Transverse colon (tissue), 3 donors: ENCODE data around the gene GNL3L.

Experiments
- CTCF ChIP-seq, 5 experiments: fragments of 200-600 bp in 3 of 5; fragments of 450-650 bp in 2 of 5; sonication (generic) in 3 of 5; IDR thresholded peaks; 1 replicate in 2 of 5; 2 replicates in 3 of 5; pipeline ENCODE4 v1.5.1; 2016 to 2017; ENCODE audit warnings: antibody characterized with exemption in 5 of 5, inconsistent platforms in 3 of 5, mild to moderate bottlenecking in 2 of 5, moderate library complexity in 1 of 5
- EP300 ChIP-seq: sonication (generic); formaldehyde crosslinking; IDR thresholded peaks from one replicate; pipeline ENCODE4 v1.6.1; 2017; ENCODE audit warnings: antibody characterized with exemption, low read depth

GRCh38 chrX:54550821-54551220, 20.8 kb downstream of the GNL3L start:
- TF ChIP-seq EP300 (no peak), CTCF (IDR thresholded peaks at IDR 0.05) (no peak)
